Neural cell (in vitro differentiated cells): ENCODE measurements around the gene UQCRH.

Source experiments
- CTCF ChIP-seq: fragments of 450-650 bp; IDR thresholded peaks from 2 replicates; pipeline ENCODE4 v1.5.1; 2014; ENCODE audit warnings: antibody characterized with exemption, mild to moderate bottlenecking, moderate library complexity; ENCODE audit not compliant: poor library complexity, severe bottlenecking
- EZH2 ChIP-seq: fragments of 200-600, 300-800 bp; shearing (Covaris generic), sonication (generic); IDR thresholded peaks from 2 replicates; pipeline ENCODE4 v1.6.1; 2014; ENCODE audit warnings: antibody characterized with exemption, low read length, borderline replicate concordance, mild to moderate bottlenecking; ENCODE audit not compliant: insufficient read depth, poor library complexity, severe bottlenecking
- MXI1 ChIP-seq: fragments of 450-650 bp; conservative IDR thresholded peaks from 2 replicates; pipeline ENCODE4 v1.6.1; 2014; ENCODE audit warnings: antibody characterized with exemption, mild to moderate bottlenecking; ENCODE audit not compliant: poor library complexity, severe bottlenecking

DNA sequence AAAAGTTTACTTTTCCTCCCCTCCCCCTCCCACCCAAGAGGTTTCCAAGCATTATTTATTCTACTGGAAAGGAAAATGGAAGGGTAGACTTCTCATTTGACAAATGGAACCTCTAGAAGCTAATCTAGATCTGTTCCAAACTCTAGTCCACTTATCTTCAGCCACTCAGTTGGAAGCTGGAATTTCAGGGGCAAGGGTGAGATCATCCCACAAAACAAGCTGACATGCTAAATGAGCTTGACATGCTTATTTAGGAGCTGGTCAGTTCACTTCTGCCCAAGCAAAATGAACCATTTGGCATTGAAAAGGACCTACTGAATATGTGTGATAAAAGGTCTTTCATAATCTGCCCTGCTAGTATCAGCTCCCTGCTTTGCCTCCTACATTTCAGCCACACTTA lies 5.1 kb upstream of the UQCRH start:
- TF ChIP-seq EZH2 (no peak), CTCF (no peak), MXI1 (no peak)
